Measurements from ENCODE around the gene WDR88.

WDR88 gene

DNA sequence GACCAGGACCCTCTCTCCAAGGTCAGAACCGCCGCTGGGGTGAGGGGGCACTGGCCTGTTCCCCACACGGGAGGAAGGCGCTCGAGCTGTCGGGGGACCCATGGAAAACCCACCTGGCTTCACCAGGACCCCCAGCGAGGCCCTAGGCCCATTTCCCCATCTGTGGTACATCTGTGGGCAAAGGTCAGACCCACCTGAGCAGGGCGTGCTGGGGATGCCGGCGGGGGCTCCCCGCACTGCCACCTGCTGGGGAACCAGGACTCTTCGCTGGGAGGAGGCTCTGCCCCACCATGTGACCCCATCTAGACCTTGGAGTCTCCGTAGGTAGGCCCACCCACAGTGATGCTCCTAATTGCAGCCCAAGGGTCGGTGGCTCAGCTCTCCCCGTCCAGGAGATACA lies 511 bp downstream of the WDR88 start:
- TF ChIP-seq, protein P1, sequence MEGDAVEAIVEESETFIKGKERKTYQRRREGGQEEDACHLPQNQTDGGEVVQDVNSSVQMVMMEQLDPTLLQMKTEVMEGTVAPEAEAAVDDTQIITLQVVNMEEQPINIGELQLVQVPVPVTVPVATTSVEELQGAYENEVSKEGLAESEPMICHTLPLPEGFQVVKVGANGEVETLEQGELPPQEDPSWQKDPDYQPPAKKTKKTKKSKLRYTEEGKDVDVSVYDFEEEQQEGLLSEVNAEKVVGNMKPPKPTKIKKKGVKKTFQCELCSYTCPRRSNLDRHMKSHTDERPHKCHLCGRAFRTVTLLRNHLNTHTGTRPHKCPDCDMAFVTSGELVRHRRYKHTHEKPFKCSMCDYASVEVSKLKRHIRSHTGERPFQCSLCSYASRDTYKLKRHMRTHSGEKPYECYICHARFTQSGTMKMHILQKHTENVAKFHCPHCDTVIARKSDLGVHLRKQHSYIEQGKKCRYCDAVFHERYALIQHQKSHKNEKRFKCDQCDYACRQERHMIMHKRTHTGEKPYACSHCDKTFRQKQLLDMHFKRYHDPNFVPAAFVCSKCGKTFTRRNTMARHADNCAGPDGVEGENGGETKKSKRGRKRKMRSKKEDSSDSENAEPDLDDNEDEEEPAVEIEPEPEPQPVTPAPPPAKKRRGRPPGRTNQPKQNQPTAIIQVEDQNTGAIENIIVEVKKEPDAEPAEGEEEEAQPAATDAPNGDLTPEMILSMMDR (IDR thresholded peaks at IDR 0.05; ENCODE audit: low read depth, low read length): peak; percentile 70
- no peak overlapping the region for H3K4me3 ChIP-seq (ENCODE audit: low read depth, low read length)
- no peak overlapping the region for H3K27ac ChIP-seq
- no peaks in the 10 kb centered on the region for H3K9me3 ChIP-seq (ENCODE audit: severe bottlenecking)
- H3K27me3 ChIP-seq (ENCODE audit: insufficient read depth, low read depth, severe bottlenecking): no peaks in the 10 kb centered on the region
- H3K36me3 ChIP-seq: peaks cover 9% of the 10 kb centered on the region
- no peak for DNase-seq

DNA sequence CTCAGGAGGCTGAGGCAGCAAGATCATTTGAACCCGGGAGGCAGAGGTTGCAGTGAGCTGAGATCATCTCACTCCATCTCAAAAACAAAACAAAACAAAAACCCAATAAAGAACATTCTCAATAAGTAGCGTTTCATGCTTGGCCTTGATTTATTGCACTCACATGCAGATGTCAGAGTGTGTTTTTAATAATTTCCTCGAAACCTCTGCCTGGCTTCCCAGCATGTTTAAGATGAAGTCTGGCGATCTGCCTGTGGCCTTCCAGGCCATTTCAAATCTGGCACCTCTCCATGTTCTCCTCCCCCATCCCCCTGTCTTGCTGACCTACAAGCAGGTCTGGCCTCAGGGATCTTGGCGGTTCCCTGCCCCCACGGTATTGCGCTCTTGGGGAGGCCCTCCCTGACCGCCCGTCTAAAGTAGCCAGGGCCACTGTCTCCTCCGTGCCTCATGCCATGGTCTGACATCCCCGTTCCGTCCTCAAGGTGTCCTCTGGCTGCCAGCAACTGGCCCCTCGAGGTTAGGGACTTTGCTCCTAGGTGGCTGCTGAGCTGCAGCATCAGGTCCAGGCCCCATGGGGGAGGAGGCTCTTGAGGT lies 1.6 kb downstream of the WDR88 start:
- H3K4me3 ChIP-seq (ENCODE audit: low read depth, low read length): no peak overlapping the region
- H3K36me3 ChIP-seq: no peaks in the 10 kb centered on the region; the same call in none of the 2 replicates
- no peak overlapping the region for H3K27ac ChIP-seq
- TF ChIP-seq, protein P1 (IDR thresholded peaks at IDR 0.05; ENCODE audit: low read depth, low read length): no peak
- DNase-seq: no peak
- H3K9me3 ChIP-seq (ENCODE audit: severe bottlenecking): no peaks in the 10 kb centered on the region
- H3K27me3 ChIP-seq (ENCODE audit: insufficient read depth, low read depth, severe bottlenecking): no peaks in the 10 kb centered on the region

DNA sequence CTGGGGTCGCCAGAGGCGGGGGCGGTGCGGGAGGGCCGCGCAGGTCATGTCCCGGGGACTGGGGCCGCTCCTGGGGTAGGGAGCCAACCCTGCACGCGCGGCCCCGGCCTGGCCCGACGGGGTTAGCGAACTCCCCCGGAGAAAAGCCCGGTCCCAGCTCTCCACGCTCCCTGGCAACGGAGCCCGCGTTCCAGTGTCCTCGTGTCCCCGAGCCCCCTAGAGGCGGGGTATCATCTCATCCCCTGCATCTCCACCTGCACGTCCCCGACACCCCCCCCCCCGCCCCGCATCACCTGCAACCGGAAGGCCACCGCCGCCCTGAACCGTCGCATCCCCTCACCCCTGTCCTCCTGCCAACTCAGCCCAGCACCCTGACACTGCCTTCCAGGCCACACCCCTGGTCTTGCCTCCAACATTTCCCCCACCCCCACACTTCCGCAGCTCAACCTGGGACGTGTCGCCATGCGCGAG lies 2.7 kb downstream of the WDR88 start:
- Histone ChIP-seq H3K36me3 (no peaks in the 10 kb centered on the region; the same call in none of the 2 replicates), H3K27me3 (ENCODE audit: insufficient read depth, low read depth, severe bottlenecking) (no peaks in the 10 kb centered on the region), H3K4me3 (ENCODE audit: low read depth, low read length) (no peak overlapping the region), H3K9me3 (ENCODE audit: severe bottlenecking) (no peaks in the 10 kb centered on the region), H3K27ac (no peak overlapping the region)
- TF ChIP-seq, protein P1 (IDR thresholded peaks at IDR 0.05; ENCODE audit: low read depth, low read length): no peak
- DNase-seq: no peak

DNA sequence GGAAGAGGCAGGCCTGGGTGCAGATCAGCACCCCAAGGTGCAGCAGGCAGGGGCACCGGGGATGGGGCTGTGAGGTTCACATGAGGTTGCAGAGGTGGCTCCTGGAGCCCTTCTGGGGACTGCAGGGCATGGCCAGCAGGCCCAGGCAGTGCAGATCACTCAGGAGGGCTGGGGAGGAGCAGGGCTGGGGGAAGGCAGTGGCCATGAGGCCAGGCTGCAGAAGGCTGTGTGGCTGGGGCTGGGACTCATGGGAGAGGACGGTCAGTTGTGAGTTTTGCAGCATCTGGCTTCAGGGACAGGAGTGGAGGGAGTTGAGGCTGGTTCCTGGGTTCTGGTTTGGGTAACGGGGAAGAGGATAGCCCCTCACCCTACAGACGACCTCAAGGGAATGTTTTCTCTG lies 7.3 kb downstream of the WDR88 start:
- Histone ChIP-seq H3K27ac (no peak overlapping the region), H3K4me3 (ENCODE audit: low read depth, low read length) (no peak overlapping the region), H3K9me3 (ENCODE audit: severe bottlenecking) (no peaks in the 10 kb centered on the region), H3K36me3 (no peaks in the 10 kb centered on the region), H3K27me3 (ENCODE audit: insufficient read depth, low read depth, severe bottlenecking) (no peaks in the 10 kb centered on the region)
- no peak for DNase-seq
- TF ChIP-seq, protein P1 (IDR thresholded peaks at IDR 0.05; ENCODE audit: low read depth, low read length): no peak

DNA sequence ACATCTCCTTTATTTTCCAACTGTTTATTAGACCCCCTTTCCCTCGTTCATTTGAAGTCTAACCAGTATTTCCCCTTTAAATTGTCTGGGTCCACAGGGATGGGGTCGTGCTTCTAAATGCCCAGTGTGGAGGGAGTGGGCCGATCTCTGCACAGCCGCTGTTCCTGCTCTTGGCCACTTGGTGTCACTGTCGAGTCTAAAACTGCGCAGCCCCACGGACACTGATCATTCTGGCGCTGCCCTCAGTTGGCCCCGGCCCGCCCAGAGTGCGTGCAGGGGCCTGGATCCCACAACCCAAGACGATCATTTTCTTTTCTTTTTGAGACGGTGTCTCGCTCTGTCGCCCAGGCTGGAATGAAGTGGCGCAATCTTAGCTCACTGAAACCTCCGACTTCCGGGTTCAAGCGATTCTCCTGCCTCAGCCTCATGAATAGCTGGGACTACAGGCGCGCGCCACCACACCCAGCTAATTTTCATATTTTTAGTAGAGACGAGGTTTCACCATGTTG lies 12.0 kb downstream of the WDR88 start:
- H3K9me3 ChIP-seq (ENCODE audit: severe bottlenecking): no peaks in the 10 kb centered on the region
- H3K4me3 ChIP-seq (ENCODE audit: low read depth, low read length): no peak overlapping the region
- DNase-seq: peak; percentile 63
- no peak overlapping the region for H3K27ac ChIP-seq
- no peaks in the 10 kb centered on the region for H3K36me3 ChIP-seq
- no peaks in the 10 kb centered on the region for H3K27me3 ChIP-seq (ENCODE audit: insufficient read depth, low read depth, severe bottlenecking)
- TF ChIP-seq, protein P1 (IDR thresholded peaks at IDR 0.05; ENCODE audit: low read depth, low read length): peak; percentile 92

DNA sequence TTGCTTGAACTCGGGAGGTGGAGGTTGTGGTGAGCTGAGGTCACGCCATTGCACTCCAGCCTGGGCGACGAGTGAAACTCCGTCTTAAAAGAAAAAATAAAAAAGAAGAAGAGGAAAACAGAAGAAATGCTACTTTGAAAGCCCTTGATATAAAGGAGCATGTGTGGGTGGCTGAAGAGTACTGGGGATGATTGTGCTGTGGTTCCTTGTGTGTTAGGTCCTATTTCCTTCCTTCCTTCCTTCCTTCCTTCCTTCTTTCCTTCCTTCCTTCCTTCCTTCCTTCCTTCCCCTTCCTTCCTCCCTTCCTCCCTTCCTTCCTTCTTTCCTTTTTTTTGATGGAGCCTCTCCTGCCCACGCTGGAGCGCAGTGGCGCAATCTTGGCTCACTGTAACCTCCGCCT lies 14.3 kb downstream of the WDR88 start:
- H3K36me3 ChIP-seq: no peaks in the 10 kb centered on the region
- no peaks in the 10 kb centered on the region for H3K9me3 ChIP-seq (ENCODE audit: severe bottlenecking)
- H3K27me3 ChIP-seq (ENCODE audit: insufficient read depth, low read depth, severe bottlenecking): no peaks in the 10 kb centered on the region
- DNase-seq: no peak
- TF ChIP-seq, protein P1 (IDR thresholded peaks at IDR 0.05; ENCODE audit: low read depth, low read length): no peak
- no peak overlapping the region for H3K4me3 ChIP-seq (ENCODE audit: low read depth, low read length)
- no peak overlapping the region for H3K27ac ChIP-seq
